AG08395 (cell line): ENCODE data around the gene UBE2L3.
"Not testable (repeated sequence)": the region's sequence is repeated elsewhere in the genome, so short reads cannot be mapped to it uniquely, and the experiment has no call there.

Source experiments
- DNase-seq: peaks from one replicate; pipeline ENCODE4 v3.0.0; 2012; ENCODE audit warnings: mixed read lengths, low spot score

Gene UBE2L3

GRCh38 chr22:21602579-21602978 lies 35.1 kb downstream of the UBE2L3 start:
- DNase-seq = no peak

DNA sequence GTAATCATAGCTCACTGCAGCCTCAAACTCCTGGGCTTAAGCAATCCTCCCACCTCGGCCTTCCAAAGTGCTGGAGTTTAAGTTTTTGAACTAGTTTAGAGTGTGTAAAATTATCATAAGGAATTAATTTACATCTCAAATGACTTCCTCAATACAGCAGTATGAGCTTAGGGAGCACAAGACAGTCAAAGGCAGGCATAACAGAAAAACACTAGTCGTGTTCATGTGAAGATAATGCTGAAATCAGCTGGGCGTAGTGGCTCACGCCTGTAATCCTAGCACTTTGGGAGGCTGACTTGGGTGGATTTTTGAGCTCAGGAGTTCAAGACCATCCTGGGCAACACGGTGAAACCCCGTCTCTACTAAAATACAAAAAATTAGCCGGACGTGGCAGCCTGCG lies 36.5 kb downstream of the UBE2L3 start:
- DNase-seq = no peak

- DNase-seq = no peak
Observed at GRCh38 chr22:21605887-21606564, 38.5 kb downstream of the UBE2L3 start.

GRCh38 chr22:21606775-21607174 lies 39.3 kb downstream of the UBE2L3 start:
- no peak for DNase-seq

DNA sequence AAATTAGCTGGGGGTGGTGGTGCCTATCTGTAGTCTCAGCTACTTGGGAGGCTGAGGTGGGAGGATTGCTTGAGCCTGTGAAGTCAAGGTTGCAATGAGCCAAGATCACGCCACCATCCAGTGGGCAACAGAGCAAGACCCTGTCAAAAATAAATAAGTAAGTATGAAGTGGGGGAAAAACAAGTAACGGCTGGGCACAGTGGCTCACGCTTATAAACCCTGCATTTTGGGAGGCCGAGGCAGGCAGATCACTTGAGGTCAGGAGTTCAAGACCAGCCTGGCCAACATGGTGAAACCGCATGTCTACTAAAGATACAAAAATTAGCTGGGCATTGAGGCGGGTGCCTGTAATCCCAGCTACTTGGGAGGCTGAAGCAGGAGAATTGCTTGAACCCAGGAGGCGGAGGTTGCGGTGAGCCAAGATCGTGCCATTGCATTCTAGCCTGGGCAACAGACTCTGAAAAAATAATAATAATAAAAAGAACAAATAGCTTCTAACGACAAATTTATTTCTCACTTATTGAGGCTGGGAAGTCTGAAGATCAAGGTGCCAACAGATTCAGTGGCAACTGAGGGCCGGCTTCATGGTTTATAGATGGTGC lies 42.1 kb downstream of the UBE2L3 start:
- not testable (repeated sequence) for DNase-seq

DNA sequence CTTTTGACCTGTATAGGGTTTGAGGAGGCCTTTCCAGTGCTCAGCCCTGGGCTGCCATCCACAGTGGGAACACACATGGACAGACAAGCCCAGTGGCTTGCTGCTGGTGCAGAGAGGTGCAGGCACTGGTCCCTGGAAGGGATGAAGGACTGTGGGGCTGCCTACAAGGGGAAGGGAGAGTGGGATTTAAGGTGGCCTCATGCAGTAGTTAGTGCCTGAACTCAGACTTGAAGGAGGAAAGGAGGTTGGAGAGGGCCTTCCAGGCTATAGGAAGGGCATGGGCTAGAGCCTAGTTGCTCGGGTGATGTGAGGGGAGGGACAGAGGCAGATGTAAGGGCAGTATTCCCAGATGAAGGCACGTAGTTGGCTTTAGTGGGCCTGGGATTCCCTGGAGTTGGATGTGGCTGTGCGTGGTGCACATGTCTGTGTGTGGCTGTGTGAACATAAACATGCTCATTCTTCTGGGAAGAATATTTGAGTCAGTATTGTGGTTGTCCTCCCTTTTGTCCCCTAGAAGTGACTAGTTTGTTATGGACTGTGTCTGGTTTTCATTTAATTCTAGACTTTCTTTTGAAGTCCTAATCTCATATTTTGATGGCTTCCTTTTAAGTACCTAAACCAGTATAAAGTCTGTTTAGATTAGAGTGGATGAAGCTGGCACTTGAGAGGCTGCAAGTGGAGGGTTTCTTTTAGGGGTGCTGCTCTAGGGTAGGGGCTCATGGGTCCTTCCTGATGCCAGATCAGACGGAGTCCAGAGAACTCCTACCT lies 43.9 kb downstream of the UBE2L3 start:
- no peak for DNase-seq

DNA sequence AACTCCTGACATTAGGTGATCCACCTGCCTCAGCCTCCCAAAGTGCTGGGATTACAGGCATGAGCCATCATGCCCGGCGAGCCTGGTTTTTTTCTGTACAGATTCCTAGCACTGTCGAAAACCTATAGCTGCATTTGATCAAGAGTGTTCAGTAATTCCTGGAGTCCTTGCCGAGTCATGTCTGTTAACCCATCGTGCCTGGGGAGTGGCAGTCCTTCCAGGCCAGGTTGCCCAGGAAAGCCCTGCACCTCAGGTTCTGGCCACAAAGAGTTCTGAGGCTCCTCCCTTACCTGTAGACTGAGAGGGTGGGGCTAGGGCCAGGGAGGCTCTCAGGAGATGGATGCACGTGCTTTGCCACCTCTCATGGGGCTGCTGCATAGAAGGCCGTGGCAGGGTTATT lies 45.3 kb downstream of the UBE2L3 start:
- no peak for DNase-seq

- no peak for DNase-seq
Observed at GRCh38 chr22:21613553-21614233, 46.2 kb downstream of the UBE2L3 start.

- DNase-seq = no peak
Observed at GRCh38 chr22:21615731-21616130, 48.2 kb downstream of the UBE2L3 start.

DNA sequence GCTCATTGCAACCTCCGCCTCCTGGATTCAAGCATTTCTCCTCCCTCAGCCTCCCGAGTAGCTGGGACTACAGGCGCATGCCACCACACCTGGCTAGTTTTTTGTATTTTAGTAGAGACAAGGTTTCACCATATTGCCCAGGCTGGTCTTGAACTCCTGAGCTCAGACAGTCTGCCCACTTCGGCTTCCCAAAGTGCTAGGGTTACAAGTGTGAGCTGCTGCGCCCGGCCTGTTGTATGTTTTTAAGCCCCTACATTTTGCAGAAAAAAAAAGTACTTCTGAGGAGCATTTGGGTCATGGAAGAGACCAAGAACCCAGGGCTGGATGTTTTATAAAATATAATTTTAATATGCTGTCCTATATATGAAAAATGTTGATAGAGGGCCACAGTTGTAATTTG lies 49.8 kb downstream of the UBE2L3 start:
- DNase-seq = not testable (repeated sequence)

DNA sequence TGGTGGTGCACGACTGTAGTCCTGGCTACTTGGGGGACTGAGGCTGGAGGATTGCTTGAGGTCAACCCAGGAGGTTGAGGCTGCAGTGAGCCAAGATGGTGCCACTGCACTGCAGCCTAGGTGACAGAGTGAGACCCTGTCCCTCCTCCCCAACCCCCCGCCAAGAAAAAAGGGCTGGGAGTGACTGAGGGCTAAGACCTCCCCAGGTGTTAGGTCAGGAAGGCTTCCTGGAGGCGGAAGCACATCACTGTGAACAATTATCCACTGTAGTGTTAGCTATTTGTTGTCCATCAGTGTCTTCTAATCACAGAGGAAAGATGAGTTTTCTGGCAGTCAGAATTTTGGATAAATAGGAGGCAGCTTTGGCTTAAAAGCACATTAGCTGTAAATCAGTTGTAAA lies 53.5 kb downstream of the UBE2L3 start:
- no peak for DNase-seq

DNA sequence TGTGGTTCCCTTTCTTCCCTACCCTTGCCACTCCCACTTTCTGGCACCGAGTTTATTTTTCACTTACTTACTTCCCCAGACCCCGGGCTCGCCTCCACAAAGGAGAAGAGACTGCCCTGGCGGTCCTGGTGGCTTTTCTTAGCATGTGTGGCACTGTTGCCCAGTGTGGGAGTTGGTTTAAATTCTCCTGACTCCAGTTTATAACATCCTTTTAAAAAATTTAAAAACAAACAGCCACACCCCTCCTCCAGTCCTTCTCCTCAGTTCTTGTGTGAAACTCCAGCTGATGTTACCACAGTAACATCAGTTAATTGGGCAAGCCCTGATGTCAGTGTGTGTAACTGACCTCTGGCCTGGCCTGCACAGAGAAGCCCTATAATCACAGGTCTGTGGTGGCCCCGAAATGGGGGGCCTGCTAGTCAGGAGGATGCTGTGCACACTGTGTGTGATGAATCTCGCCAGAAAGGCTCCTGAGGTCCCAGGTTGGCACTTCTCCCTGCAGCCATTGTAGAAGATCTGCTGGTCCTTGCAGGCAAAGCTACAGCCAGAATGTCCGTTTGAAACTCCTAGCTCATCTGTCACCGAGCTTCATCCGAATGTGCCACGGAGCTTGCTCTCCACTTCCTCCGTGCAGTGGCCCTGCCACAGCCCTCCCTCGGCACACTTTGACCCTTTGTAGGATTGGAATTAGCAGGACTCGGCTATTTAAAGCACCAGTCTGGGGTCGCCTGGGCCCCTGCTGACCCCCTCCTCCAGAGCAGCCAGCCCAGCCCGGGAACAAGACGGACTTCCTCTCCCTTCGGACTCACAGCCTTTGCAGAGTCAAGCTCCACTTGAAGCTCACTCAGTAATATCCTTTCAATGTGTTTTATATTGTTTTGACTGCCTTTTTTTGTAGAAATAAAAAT lies 54.8 kb downstream of the UBE2L3 start:
- no peak for DNase-seq

- no peak for DNase-seq
Observed at GRCh38 chr22:21622919-21623647, 55.6 kb downstream of the UBE2L3 start.

DNA sequence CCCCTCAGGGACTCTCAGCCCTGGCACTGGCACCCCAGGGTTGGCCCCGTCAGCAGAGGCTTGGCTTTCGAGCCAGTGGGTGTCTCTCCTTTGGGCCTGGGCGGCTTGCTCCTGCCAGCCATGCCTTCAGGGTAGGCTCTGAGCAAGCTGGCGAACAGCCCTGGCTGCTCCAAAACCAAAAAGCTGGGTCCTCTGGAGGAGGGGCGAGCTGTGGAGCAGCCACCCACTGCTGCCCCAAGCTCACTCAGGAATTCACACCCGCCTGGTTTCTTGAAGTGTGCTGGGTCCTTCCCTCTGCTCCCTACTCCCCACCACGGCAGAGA lies 56.1 kb downstream of the UBE2L3 start:
- DNase-seq = no peak

GRCh38 chr22:21624120-21624879 lies 56.8 kb downstream of the UBE2L3 start:
- DNase-seq = no peak

DNA sequence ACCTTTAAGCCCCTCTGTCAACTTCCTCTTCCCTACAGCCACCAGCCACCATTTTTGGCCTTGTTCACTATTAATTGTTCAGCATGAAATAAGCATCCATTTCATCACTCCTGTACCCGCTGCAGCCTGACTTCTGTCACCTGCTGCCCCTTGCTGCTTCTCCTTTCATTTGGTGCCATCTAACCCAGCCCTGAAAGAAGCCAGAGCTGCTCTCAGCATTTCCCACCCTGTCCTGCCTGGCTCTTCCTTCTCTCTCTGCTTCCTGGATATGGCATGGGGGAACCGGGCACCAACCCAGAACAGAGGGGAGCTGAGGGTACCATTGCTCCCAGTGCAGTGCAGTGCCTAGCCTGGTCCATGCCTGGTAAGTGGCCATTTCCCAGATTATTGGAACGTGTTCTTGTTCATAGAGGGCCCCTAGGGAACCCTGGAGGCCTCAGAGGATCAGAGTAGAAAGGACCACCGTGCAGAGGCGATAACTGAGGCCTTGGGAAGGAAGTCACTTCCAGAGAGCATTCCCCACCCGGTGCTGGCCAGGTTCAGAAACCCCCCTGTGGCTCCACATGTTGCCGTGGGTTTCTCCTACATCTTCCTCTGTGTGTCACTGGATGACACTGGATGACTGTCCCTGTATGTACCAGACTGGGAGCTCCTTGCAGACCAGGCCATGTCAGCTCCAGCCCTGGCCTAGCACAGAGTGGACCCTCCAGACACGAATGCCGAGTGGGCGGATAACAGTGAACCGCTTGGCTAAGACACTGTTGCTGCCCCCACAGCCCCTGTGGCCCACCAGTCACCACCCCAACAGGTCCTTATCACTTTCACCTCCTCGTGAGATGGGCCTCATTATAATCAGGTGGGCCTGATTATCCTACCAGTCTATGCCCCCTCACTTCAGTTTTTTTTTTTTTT lies 57.6 kb downstream of the UBE2L3 start:
- no peak for DNase-seq

- DNase-seq = no peak
Observed at GRCh38 chr22:21626073-21626734, 58.7 kb downstream of the UBE2L3 start.

DNA sequence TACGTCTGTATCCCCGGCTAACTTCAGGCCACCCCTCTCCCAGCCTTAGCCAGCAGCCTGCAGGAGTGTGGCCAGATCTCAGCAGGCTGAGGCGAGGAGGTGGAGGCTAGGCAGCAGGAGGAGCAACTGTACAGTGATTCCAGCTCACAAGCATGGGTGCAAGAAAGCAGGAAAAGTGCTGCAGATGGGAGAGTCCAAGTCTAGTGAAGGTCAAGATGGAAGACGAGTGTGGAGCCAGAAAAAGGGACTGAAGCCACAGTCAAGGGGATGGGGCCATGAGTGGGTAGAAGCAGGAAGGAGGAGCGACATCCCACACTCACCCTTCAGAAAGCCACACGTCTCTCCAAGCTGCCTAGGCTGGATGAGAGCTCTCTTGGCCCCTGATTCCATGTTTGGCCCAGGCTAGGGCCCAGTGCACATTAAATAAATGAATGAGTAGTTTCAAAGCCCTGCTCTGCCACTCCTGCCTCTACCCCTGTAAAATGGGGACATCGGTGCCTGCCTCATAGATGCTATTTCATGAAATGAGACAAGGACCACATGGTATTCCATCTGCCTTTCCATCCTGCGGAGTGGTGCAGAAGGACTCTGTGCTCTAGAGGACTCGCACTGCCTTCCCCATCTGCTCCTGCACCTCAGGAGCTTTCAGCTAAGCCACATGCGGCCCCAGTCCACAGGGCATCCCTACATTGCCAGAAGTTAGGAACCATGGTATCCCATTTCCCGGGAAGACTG lies 59.4 kb downstream of the UBE2L3 start:
- DNase-seq = no peak
